NCI-H345 (cell line): Measurements from ENCODE around the gene NFATC4.
"Not testable (repeated sequence)": the region's sequence is repeated elsewhere in the genome, so short reads cannot be mapped to it uniquely, and the experiment has no call there.

Source experiments
- DNase-seq: peaks from one replicate; lab custom pipeline; 2025; lab: John Stamatoyannopoulos, UW

NFATC4 gene

DNA sequence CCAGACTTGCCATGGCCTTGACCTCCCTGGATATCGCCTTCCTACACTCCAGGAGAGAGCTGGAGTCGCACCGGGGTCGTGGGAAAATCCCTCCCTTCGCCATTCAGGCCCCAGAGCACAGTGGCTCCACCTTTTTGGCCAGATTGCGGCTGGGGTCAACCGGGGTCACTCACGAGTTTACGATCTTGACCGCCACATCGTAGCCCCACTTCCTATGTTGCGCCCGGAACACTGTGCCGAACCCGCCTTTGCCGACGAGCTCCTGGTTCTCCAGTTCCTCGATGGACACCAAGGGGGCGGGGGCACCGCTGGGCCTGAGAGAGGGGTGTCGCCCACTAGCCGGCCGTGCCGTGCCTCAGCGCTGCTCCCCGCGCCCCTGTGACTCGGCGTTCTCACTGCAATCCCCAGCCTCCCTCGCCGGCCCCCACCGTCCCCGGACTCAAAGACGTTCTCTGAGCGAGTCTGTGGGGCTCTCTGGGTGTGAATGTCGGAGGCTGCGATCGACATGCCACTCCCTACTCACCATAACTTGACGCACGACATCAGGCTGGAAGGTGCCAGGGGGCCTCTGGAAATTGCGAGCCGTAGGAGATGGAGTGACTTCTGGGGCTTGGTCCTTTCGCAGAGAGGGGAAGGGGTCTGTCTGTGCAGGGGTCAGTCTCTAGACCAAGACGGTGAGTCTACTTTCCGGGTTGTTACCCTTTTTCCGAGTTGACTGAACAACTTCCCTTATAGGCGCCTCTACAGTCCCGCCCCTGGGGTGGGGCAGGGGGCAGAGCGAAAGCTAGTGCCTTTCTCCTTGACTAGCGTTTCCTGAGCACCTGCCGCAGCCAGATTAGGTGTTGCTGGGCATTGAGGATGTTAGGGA is 28.5 kb upstream of the NFATC4 start, which contains the start of gene RIPK3:
TSS of gene RIPK3 (minus strand) at position 708 of the 868 bp plus-strand sequence. CDS start at position 543, 165 bp downstream.
- no peak for DNase-seq

DNA sequence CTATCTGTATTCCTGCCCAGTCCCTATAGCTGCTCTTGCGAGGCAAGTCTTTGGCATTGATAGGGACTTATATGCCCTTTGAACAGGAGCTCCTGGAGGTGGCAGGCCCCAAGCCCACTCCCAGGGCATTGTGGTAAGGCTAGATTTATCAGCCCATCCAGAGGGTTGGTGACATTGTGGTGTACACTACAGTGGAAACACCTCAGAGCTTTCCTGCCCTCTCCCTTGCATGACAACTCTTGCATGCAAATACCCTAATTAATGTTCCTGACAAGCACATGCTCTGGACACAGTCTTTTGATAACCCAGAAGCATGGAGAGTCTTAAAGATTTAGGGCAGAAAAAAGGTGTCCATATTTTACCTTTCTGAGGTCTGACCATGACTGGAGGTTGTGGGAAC is 27.4 kb upstream of the NFATC4 start:
- no peak for DNase-seq

- DNase-seq: no peak
Measured at GRCh38 chr14:24342889-24343288, 25.1 kb upstream of the NFATC4 start.

DNA sequence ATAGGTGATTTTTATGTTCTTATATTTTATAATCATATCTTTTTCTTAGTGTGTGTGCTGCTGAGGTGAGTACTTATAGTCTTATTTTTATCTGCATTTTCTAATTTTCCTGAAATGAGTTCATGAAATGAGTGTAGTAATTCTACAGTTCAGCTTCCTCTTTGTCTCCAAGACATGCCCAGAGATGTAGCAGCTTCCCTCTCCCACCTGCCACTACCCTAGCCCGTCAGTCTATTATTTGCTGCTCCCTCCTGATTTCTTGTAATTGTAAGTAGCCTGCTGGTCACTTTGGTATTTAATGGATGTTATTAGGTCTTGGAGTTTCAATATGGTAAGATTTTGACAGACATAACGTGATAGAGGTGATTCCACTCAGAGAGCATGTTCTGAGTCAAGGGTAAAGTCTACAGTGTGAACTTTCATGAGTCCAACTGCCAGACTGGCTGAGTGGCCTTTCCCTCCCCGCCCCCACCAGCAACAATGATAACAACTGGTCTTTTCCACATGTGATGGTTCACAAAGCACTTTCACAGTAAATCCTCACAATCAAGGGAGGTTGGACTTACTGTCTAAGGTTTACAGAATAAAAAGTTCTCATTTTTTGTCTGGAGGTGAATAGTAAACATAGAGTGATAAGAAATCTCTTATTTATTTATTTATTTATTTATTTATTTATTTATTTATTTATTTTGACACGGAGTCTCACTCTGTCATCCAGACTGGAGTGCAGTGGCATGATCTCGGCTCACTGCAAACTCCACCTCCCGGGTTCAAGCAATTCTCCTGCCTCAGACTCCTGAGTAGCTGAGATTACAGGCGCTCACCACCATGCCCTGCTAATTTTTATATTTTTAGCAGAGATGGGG is 24.0 kb upstream of the NFATC4 start:
- no peak for DNase-seq

- DNase-seq: no peak
Measured at GRCh38 chr14:24347134-24347533, 20.9 kb upstream of the NFATC4 start.

DNA sequence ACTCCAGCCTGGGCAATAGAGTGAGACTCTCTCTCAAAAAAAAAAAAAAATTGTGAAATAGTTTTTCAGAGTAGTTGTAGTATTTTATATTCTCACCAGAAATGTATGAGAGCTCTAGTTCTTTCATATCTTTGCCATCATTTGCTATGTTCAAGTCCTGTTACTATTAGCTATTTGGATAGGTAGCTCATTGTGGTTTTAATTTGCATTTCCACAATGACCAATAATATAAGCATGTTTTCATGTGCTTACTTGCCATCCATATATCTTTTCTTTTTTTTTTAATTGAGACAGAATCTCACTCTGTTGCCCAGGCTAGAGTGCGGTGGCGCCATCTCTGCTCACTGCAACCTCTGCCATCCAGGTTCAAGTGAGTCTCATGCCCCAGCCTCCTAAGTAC is 19.8 kb upstream of the NFATC4 start:
- DNase-seq: no peak

DNA sequence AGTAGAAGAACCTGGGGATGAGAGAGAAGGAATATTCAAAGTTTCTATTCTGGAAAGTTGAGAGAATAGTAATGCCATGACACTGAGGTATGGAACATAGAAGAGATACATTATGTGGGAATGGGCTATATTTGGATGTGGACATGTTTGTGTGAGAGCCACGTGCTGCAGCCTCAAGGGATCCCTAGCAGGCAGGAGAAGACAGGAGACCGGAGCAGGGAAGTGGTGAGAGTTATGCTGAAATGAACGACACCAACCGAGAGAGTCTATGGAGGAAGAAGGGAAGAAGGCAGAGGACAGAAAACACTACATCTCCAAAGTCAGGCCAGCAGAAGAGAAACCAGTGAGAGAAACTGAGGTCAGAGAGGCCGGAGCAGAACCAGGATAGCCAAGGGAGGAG is 18.2 kb upstream of the NFATC4 start:
- no peak for DNase-seq

DNA sequence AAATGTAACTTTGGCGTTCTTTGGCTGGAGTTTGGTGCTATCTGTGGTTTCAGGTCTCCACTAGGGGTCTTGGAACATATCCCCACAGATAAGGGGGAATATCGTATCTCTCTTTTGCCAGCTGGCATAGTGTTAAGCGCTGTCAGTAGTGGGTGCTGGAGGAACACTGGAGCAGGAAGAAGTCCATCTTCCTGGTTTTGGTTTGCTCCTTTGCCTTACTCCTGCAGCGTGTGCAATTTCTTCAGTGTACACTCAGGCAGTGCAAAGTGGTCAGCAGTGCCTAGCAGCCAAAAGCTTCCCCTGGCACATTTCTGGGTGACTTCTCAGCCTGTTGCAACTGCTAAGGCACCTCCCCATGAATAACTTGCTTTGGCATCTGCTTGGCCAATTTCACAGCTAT is 16.5 kb upstream of the NFATC4 start:
- no peak for DNase-seq

DNA sequence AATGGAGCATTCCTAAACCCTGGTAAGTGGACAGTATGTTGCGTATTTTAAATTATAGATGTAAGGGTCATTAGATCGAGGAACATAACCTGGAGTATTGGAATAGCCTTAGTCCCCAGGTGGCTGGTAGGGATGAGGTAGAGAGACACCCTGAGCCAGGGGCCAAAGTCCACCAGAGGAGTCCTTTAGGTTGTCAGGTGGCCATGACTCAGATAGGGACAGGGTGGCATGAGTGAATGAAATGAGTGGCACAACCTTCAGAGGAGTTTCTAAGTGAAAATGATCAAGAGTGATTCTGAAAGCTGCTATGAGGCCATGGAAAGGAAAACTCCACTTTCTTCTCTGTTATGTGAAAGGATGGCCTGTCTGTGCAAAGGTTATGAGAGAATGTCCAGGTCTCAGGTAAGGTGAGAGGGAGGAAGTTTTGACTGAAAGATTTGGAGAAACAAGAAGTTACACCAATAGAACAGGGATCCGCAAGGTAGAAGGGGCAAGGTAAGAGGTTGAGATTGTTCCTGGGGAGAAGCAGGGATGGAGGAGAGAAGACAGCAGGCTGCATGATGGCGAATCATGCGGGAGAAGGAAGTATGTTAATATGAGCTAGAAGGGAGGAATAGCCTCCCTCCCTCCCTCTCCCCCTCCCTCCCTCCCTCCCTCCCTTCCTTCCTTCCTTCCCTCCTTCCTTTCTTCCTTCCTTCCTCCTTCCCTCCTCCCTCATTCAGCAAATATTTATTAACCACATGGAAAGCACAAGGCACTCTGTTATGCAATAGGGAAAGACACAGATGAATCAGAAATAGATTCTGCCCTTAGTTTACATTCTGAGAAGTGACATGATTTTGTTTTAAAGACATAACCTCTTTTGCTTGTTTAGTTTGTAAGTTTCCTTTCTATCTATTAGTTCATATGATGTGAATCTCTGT is 14.2 kb upstream of the NFATC4 start:
- DNase-seq: no peak

DNA sequence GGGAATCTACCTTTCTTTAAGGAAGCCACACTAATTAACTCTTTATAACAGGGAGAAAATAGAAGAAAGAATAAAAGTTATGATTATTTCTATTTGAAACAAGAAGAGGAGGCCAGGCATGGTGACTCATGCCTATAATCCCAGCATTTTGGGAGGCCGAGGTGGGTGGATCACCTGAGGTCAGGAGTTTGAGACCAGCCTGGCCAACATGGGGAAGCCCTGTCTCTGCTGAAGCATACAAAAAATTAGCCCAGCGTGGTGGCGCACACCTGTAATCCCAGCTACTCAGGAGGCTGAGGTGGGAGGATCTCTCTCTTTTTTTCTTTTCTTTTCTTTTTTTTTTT is 13.5 kb upstream of the NFATC4 start:
- DNase-seq: not testable (repeated sequence)

DNA sequence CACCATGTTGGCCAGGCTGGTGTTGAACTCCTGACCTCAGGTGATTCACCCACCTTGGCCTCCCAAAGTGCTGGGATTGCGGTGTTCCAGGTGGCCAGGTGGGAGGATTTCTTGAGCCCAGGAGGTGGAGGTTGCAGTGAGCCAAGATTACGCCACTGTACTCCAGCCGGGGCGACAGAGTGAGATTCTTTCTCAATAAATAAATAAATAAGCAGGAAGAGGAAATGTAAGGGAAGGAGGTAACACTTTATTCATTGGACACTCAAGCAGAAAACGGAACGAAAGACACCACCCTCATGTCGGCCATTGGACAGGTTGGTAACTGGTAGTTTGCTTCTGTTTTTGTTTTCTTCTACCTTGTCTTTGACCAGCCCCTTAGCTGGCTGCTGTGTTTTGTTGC is 13.0 kb upstream of the NFATC4 start:
- no peak for DNase-seq

DNA sequence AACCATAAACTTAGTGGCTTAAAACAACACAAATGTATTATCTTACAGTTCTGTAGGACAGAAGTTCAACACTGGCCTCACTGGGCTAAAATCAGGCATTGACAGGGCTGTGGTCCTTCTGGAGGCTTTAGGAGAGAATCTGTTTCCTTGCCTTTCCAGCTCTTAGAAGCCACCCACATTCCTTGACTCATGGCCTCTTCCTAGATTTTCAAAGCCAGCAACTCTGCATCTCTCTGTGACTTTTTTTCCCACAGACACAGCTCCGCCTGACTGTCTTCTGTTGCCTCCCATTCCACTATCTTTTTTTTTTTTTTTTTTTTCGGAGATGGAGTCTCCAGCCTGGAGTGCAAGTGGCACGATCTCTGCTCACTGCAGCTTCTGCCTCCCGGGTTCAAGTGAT is 11.8 kb upstream of the NFATC4 start:
- no peak for DNase-seq

GRCh38 chr14:24360281-24360680 is 7.7 kb upstream of the NFATC4 start:
- no peak for DNase-seq

- DNase-seq: no peak
Measured at GRCh38 chr14:24361326-24361725, 6.7 kb upstream of the NFATC4 start.

- DNase-seq: no peak
Measured at GRCh38 chr14:24362241-24362960, 5.6 kb upstream of the NFATC4 start.

DNA sequence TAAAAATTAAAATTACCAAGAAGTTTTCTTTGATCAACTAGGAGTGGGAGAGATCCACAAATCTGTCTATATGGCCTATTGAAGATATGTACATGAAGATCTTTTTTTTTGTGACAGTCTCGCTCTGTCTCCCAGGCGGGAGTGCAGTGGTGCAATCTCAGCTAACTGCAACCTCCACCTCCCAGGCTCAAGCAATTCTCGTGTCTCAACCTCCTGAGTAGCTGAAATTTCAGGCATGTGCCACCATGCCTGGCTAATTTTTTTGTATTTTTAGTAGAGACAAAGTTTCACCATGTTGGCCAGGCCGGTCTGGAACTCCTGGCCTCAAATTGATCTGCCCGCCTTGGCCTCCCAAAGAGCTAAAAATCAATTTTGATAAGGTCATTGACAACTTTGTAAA is 4.6 kb upstream of the NFATC4 start:
- no peak for DNase-seq

- DNase-seq: no peak
Measured at GRCh38 chr14:24364841-24365240, 3.1 kb upstream of the NFATC4 start.

DNA sequence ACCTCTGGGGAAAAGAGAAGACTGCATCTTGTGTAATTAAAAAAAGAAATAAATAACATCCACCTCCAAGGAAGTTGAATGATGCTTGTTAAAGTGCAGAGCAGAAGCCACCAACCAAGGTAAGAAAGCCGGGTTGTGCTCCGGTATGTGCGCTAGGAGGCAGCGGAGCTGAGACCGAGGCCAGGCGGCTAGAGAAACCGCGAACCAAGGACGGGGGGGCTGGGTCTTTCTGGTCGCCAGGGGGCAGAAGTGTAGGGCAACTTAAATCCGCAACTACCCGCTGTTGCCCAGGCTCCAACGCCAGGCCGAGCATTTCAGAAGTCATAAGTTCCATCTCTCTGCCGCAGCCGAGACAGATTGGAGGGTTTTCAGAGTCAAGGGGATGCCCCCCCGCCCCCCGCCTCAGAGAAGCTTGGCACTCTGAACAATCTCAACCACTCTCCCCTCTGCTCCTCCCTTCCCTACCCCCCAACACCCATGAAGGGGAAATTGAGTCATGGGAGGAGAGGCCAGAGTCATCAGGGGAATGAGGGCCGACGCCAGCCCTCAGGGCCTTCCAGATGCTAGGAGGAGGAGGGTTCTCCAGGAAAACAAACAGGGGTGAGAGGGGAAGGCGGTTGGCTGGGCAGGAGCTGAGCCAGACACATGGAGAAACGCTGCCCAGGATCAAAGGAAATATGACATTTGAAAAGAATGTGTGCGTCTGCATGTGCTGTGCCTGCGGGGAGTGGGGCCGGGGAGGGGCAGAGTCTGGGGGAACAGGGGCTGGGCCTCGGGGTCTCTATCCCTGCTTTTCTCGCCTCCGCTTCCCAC is 2.2 kb upstream of the NFATC4 start:
- DNase-seq: peak; percentile 60

DNA sequence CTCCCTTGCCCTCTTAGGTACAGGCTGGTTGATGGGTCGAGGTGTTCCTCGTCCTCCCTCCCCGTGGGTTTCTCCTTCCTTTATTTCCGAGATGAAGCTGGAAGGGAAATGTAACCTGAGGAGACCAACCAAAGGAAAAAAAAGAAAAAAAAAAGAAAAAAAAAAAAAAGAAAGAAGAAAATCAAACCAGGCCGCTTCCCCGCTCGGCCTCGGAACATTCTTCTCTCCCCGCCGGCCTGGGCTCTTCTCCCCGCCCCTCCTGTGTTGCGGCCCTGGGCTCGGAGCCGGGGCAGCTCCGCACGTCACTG is 1.6 kb upstream of the NFATC4 start:
- DNase-seq: no peak

DNA sequence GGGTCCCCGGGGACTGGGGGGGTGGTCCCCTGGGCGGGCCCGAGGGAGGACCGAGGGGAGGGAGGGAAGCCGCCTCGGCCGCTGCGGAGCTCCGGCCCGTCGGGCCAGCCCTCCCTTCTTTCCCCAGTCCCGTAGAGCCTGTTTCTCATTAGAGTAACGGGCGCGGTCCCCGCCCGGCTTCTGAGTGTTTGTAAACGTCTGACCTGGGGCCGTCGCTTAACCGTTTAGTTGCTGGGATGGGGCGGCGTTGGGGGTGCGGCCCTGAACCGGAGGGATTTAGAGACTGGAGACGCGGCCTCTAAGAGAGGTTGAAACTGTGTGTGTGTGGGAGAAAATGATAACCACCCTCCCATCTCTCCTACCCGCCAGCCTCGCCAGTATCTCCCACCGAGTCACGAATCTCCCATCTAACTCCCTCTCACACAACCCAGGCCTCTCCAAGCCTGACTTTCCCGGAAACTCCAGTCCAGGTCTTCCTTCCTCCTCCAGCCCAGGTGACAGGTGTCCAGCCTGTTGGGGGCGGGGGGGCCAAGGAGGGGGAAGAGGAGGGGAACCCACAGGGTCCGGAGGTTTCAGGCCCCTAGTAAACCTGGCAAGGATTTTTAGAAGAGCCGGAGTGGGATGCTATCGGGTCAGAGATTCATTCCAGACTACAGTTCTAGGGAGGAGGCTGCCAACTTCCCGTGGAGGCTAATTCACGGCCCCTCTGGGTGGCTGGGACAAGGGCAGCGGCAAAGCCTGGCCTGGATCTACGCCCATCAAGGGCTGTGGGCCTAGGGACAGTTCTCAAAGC is 1.1 kb upstream of the NFATC4 start:
- DNase-seq: peak; percentile 98
